ENCODE data around the gene TMEM61.

The TMEM61 gene

GRCh38 chr1:54977533-54978297, 2.7 kb upstream of the TMEM61 start:
- TF ChIP-seq PPARA (CRISPR knock-in tag; IDR thresholded peaks at IDR 0.05; ENCODE audit: borderline replicate concordance), result no peak
- no peak for TF ChIP-seq ISL1 (CRISPR knock-in tag; IDR thresholded peaks at IDR 0.05)
- no peak for TF ChIP-seq ZFP3 (CRISPR knock-in tag; IDR thresholded peaks at IDR 0.05)
- no peak for ATAC-seq

- TF ChIP-seq TSHZ2 (CRISPR knock-in tag; IDR thresholded peaks at IDR 0.05), result no peak
- TF ChIP-seq ZC3H10 (CRISPR knock-in tag; IDR thresholded peaks at IDR 0.05), result no peak
- TF ChIP-seq SNAI2 (CRISPR knock-in tag; IDR thresholded peaks at IDR 0.05), result no peak
- no peak for TF ChIP-seq ZFP3 (CRISPR knock-in tag; IDR thresholded peaks at IDR 0.05)
- no peak for TF ChIP-seq POU6F1 (CRISPR knock-in tag; IDR thresholded peaks at IDR 0.05; ENCODE audit: borderline replicate concordance, low read depth)
- TF ChIP-seq ZNF70 (CRISPR knock-in tag; IDR thresholded peaks at IDR 0.05), result no peak
- no peak for TF ChIP-seq PATZ1 (CRISPR knock-in tag; IDR thresholded peaks at IDR 0.05; ENCODE audit: borderline replicate concordance)
- no peak for TF ChIP-seq CREB5 (CRISPR knock-in tag; IDR thresholded peaks at IDR 0.05; ENCODE audit: low read depth)
Observed at GRCh38 chr1:54978528-54979326, 1.7 kb upstream of the TMEM61 start.

GRCh38 chr1:54979327-54979891, 1.0 kb upstream of the TMEM61 start:
- TF ChIP-seq PPARA (CRISPR knock-in tag; IDR thresholded peaks at IDR 0.05; ENCODE audit: borderline replicate concordance), result no peak
- no peak for TF ChIP-seq CSRNP3 (CRISPR knock-in tag; IDR thresholded peaks at IDR 0.05)
- no peak for TF ChIP-seq RARB (CRISPR knock-in tag; IDR thresholded peaks at IDR 0.05)
- TF ChIP-seq ZNF565 (CRISPR knock-in tag; conservative IDR thresholded peaks at IDR 0.05; ENCODE audit: low read depth), result no peak
- TF ChIP-seq CSDC2 (CRISPR knock-in tag; IDR thresholded peaks at IDR 0.05), result no peak
- TF ChIP-seq POU6F1 (CRISPR knock-in tag; IDR thresholded peaks at IDR 0.05; ENCODE audit: borderline replicate concordance, low read depth), result no peak
- no peak for TF ChIP-seq CREB5 (CRISPR knock-in tag; IDR thresholded peaks at IDR 0.05; ENCODE audit: low read depth)
- no peak for TF ChIP-seq ZNF70 (CRISPR knock-in tag; IDR thresholded peaks at IDR 0.05)
- TF ChIP-seq GLIS3 (CRISPR knock-in tag; IDR thresholded peaks at IDR 0.05), result no peak
- no peak for TF ChIP-seq ZNF8 (CRISPR knock-in tag; IDR thresholded peaks at IDR 0.05)
- no peak for TF ChIP-seq SNAI2 (CRISPR knock-in tag; IDR thresholded peaks at IDR 0.05)
- ATAC-seq, result no peak

More at GRCh38 chr1:54978528-54979326, 1.7 kb upstream of the TMEM61 start:
- ATAC-seq, result no peak
